Fibroblast of pulmonary artery (primary cell): ENCODE results near the gene PKP4.

Experiments used
- DNase-seq: peaks from one replicate; pipeline ENCODE4 v3.0.0-alpha.2; 2010; ENCODE audit warnings: low read depth
- H3K4me3 ChIP-seq: replicated peaks from 2 replicates; pipeline ENCODE4 v1.5.1; 2011; ENCODE audit warnings: low read depth, mild to moderate bottlenecking, control low read depth, low read length, moderate library complexity
- TF ChIP-seq, protein P1 (sequence below): IDR thresholded peaks from 2 replicates; pipeline ENCODE4 v1.5.1; 2011; ENCODE audit warnings: mild to moderate bottlenecking, control low read depth, low read length, inconsistent platforms; ENCODE audit errors: missing control alignments

Gene PKP4

GRCh38 chr2:158655628-158656027 is 198.9 kb downstream of the PKP4 start:
- no peak overlapping the region for H3K4me3 ChIP-seq
- no peak for DNase-seq
- TF ChIP-seq, protein P1, sequence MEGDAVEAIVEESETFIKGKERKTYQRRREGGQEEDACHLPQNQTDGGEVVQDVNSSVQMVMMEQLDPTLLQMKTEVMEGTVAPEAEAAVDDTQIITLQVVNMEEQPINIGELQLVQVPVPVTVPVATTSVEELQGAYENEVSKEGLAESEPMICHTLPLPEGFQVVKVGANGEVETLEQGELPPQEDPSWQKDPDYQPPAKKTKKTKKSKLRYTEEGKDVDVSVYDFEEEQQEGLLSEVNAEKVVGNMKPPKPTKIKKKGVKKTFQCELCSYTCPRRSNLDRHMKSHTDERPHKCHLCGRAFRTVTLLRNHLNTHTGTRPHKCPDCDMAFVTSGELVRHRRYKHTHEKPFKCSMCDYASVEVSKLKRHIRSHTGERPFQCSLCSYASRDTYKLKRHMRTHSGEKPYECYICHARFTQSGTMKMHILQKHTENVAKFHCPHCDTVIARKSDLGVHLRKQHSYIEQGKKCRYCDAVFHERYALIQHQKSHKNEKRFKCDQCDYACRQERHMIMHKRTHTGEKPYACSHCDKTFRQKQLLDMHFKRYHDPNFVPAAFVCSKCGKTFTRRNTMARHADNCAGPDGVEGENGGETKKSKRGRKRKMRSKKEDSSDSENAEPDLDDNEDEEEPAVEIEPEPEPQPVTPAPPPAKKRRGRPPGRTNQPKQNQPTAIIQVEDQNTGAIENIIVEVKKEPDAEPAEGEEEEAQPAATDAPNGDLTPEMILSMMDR = no peak

- no peak overlapping the region for H3K4me3 ChIP-seq
- DNase-seq = no peak
- TF ChIP-seq, protein P1 = no peak
Observed at GRCh38 chr2:158656492-158657229, 199.9 kb downstream of the PKP4 start.

DNA sequence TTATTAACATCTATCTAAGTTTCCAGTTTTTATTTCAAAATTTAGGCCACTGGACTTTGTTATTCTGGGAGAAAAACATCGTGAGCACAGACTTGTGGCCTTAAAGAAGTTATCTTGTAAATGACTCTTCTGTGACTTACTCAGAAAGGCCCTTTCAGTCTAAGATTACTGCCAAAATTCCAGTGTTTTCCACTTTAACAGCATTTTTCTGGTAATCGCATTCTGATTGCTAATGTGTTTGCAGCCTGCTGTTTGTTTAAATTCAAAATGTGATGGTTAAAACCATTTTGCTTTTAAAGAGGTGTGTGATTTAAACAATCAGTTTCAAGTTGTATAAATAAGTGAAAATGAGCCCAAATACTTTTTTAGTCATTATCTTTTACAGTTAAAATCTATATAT is 201.6 kb downstream of the PKP4 start:
- TF ChIP-seq, protein P1 = no peak
- H3K4me3 ChIP-seq = no peak overlapping the region
- DNase-seq = no peak

- TF ChIP-seq, protein P1 = no peak
- H3K4me3 ChIP-seq = no peak overlapping the region
- DNase-seq = no peak
Observed at GRCh38 chr2:158659483-158659882, 202.7 kb downstream of the PKP4 start.

- TF ChIP-seq, protein P1 = no peak
- no peak for DNase-seq
- H3K4me3 ChIP-seq = no peak overlapping the region
Observed at GRCh38 chr2:158661231-158661630, 204.5 kb downstream of the PKP4 start.

DNA sequence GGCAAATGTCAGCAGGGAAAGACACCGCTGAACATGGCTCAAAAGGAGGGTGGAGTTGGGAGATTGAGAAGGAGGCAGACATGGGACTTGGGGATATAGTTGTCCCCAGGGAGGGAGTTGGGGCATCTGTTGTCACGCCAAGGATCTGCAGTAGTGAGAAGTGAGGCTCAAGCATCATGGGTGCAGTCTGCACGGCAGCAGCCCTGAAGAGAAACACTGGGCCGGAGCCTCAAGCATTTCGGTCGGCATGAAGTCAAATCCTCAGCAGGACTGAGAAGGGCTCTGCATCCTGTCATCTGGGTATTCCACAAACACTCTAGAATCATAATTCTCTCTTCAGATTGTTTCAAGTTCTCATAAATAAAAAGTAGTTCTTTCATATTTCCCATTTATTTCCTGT is 205.7 kb downstream of the PKP4 start:
- TF ChIP-seq, protein P1 = no peak
- DNase-seq = no peak
- no peak overlapping the region for H3K4me3 ChIP-seq

DNA sequence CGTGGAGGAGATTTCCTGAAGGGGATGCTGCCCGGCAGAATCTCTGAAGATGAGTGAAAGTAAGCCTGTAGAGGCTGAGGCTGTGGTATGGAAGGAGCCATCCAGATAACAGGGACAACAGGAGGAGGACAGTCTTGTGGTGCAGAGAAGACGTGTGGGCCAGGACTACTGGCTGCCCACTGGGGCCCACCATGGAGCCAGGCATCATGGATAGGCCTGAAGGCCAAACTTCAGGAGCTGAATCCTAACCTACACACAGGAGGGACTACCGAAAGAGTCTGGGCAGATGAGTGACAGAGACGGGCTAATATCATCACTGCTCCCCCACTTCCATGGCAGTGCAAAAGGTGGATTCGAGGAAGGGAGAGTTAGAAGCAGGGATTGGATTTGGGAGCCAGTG is 207.0 kb downstream of the PKP4 start:
- no peak for DNase-seq
- H3K4me3 ChIP-seq = no peak overlapping the region
- TF ChIP-seq, protein P1 = no peak
